ENCODE data around the gene LSM11.
A peak's percentile ranks its signal among the peaks of the same experiment; 100 is the strongest.

The LSM11 gene

GRCh38 chr5:157802736-157803135, 59.2 kb downstream of the LSM11 start:
- TF ChIP-seq TCF4 (CRISPR knock-in tag; IDR thresholded peaks at IDR 0.05; ENCODE audit: borderline replicate concordance) (no peak), ZNF8 (CRISPR knock-in tag; IDR thresholded peaks at IDR 0.05) (no peak), CSRNP3 (CRISPR knock-in tag; IDR thresholded peaks at IDR 0.05) (no peak)
- no peak for ATAC-seq

- peak; percentile 65 for TF ChIP-seq ISL1 (CRISPR knock-in tag; IDR thresholded peaks at IDR 0.05)
- no peak for TF ChIP-seq ZNF70 (CRISPR knock-in tag; IDR thresholded peaks at IDR 0.05)
- no peak for ATAC-seq
These were observed 64.5 kb downstream of the LSM11 start for GRCh38 chr5:157808043-157808442.

All from SK-N-SH treated with all-trans-retinoic acid at 6 μM for 48 hours (cell line).